GM18951 (cell line): Measurements from ENCODE around the gene RTBDN.
"Not testable (repeated sequence)": the region's sequence is repeated elsewhere in the genome, so short reads cannot be mapped to it uniquely, and the experiment has no call there.

ENCODE experiments used
- POLR2A ChIP-seq: IDR thresholded peaks from 4 replicates; pipeline ENCODE4 v1.6.1; 2011; ENCODE audit warnings: mild to moderate bottlenecking; ENCODE audit not compliant: insufficient read length, insufficient read depth; ENCODE audit errors: extremely low read depth
- in situ Hi-C: fragments of 300-500 bp; cut with MboI; formaldehyde crosslinking; loops from one replicate; pipeline ENCODE4 v1.12.0; 2022; ENCODE audit warnings: low sequenced_read_pairs, mixed read lengths, inconsistent platforms; ENCODE audit not compliant: unreplicated experiment

Gene RTBDN

DNA sequence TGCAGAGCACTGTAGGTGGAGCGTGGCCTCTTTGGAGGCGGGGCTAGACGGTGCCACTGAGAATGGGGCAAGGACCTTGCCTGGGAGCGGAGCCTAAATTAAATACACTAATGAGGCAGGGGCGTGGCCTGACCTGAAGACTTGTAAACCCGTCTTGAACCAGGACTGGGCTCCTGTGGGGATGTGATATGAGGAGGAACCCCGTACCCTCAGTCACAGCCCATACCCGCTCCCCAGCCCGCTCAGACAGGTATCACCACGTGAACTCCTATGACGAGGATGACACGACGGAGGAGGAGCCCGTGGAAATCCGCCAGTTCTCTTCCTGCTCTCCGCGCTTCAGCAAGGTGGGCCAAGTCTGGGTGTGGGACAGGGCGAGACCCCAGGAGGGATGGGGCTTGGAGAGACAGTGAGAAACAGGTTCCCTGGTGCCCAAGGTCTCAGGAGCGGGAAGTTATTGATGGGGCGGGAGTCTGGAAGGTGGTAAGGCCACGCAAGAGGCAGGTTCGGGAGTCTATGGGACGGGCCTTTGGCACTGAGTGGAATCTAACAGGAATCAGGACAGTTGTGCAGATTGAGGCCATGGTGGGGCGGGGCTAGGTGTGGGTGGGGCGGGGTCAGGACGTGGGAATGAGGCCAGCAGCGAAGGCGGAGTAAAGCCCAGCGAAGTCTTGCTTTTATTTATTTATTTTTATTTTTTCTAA, 32.2 kb upstream of the RTBDN start:
- no peak for TF ChIP-seq POLR2A
- in situ Hi-C loops: no loop called here

DNA sequence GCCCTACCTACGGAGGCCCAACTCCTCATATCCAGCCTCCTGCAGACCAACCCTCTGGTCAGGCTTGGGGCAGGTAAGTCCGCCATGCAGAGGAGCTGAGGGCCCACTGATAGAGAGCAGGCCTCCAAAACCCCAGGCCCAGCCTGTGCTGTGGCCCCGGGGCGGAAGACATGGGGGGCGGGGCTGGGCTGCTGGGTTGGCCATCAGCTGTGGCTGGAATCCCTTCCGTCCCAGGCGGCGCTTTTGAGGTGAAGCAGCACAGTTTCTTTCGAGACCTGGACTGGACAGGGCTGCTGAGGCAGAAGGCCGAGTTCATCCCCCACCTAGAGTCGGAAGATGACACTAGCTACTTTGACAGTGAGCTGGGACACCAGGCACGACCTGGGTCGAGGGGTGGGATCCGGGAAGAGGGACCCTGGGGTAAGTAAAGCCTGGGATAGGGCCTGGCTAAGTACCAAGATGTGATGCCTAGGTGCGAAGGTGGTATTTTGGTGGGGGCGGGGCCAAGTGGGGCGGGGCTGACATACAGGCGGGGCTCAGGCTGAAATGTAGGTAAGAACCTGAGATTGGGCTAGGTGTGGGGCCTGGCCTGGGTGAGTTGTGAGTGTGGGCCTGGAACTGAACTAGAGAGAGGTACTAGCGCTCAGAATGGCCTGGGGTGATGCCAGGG, 31.5 kb upstream of the RTBDN start:
- in situ Hi-C loops: no loop called here

DNA sequence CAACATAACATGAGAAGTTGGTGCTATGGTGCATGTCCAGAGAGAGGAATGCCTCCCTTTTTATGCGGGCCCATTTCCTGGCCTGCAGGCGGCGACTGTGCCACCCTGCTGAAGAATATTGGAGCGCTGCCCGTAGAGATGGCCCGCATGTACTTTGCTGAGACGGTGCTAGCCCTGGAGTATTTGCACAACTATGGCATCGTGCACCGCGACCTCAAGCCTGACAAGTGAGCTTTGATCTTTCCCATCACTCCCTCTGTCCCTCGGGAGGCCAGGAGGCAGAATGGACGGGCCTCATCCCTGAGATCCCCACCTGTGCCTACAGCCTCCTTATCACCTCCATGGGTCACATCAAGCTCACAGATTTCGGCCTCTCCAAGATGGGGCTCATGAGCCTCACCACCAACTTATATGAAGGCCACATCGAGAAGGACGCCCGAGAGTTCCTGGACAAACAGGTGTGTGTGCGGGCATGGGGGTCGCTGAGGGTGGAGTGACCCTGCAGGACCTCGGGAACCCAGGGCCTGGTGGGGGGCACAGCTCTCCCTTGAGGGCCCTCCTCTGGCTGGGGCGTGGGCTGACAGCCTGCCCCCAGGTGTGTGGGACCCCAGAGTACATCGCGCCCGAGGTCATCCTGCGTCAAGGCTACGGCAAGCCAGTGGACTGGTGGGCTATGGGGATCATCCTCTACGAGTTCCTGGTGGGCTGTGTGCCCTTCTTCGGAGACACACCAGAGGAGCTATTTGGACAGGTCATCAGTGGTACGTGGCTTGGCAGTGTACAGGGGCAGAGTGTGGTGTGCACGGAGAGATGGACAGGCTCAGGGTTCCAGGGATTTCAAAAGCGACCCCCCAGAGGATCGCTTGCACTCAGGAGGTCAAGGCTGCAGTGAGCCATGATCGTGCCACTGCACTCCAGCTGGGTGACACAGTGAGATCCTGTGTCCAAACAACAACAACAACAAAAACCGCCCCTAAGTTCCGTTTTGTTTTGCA, 30.6 kb upstream of the RTBDN start:
- in situ Hi-C loops: no loop called here
- no peak for TF ChIP-seq POLR2A

More for the DNA sequence above, 31.5 kb upstream of the RTBDN start:
- no peak for TF ChIP-seq POLR2A

DNA sequence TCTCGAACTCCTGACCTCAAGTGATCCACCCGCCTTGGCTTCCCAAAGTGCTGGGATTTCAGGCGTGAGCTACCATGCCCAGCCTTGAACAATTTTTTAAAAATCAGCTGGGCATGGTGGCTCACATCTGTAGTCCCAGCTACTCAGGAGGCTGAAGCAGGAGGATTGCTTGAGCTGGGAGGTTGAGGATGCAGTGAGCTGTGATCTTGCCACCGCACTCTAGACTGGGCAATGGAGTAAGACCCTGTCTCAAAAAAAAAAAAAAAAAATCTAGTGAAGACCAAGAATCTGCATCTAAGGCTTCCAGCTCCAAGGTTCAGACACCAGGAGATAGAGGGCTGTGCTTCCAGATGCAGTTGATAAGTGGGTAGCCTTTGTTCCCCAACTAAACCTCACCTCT, 29.8 kb upstream of the RTBDN start:
- in situ Hi-C loops: no loop called here
- TF ChIP-seq POLR2A: no peak

DNA sequence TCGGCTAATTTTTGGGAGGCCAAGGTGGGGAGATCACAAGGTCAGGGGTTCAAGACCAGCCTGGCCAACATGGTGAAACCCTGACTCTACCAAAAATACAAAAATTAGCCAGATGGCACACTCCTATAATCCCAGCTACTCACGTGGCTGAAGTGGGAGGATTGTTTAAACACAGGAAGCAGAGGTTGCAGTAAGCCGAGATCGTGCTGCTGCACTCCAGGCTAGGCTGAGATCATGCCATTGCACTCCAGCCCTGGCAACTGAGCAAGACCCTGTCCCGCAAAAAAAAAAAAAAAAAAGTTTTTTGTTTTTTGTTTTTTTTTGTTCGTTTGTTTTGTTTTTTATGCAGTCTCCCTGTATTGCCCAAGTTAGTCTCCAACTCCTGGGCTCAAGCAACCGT, 25.2 kb upstream of the RTBDN start:
- no peak for TF ChIP-seq POLR2A
- in situ Hi-C loops: no loop called here

DNA sequence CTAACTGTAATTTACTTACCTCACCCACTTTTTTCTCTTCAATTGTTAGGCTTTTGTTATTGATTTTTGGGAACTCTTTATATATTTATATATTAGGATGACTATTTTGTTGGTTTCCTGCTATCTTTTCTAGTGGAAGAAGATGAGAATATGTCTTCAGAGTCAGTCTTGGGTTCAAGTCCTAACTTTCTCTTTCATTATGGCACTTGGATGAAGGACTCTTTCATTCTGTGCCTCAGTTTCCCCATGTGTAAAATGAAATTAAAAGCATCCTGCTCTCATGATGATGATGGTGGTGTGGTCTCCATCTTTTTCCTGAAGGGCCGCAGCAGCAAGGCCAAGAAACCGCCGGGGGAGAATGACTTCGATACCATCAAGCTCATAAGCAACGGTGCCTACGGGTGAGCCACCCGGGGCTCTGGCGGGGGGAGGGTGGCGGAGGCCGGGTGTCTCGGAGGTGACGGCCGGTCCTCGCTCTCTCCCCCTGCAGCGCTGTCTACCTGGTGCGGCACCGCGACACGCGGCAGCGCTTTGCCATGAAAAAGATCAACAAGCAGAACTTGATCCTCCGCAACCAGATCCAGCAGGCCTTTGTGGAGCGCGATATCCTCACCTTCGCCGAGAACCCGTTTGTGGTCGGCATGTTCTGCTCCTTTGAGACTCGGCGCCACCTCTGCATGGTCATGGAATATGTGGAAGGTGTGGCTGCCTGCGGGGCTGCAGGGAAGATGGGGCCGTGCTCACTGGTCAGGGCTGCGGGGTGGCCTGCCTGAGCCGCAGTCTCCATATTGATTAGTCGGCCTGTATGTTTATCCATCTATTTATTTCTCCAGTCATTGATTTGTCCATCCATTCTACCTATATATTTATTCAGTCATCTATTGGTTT, 23.9 kb upstream of the RTBDN start:
- in situ Hi-C loops: no loop called here
- no peak for TF ChIP-seq POLR2A

DNA sequence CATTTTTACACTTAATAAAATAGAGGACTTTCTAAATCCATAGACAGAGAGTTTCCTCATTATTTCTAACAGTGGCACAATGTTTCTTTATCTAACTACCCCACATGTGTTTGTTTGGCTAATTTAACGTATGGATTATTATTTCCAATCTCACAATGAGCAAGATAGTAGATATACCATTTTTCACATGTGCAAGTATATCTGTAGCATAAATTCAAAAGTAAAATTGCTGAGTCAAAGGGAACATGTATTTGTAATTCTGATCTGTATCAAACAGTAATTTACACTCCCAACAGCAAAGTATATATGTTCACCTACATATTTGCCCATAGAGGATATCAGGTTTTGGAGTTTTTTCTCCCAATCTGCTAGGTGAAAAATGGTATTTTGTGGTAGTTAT, 22.3 kb upstream of the RTBDN start:
- in situ Hi-C loops: no loop called here
- TF ChIP-seq POLR2A: no peak

DNA sequence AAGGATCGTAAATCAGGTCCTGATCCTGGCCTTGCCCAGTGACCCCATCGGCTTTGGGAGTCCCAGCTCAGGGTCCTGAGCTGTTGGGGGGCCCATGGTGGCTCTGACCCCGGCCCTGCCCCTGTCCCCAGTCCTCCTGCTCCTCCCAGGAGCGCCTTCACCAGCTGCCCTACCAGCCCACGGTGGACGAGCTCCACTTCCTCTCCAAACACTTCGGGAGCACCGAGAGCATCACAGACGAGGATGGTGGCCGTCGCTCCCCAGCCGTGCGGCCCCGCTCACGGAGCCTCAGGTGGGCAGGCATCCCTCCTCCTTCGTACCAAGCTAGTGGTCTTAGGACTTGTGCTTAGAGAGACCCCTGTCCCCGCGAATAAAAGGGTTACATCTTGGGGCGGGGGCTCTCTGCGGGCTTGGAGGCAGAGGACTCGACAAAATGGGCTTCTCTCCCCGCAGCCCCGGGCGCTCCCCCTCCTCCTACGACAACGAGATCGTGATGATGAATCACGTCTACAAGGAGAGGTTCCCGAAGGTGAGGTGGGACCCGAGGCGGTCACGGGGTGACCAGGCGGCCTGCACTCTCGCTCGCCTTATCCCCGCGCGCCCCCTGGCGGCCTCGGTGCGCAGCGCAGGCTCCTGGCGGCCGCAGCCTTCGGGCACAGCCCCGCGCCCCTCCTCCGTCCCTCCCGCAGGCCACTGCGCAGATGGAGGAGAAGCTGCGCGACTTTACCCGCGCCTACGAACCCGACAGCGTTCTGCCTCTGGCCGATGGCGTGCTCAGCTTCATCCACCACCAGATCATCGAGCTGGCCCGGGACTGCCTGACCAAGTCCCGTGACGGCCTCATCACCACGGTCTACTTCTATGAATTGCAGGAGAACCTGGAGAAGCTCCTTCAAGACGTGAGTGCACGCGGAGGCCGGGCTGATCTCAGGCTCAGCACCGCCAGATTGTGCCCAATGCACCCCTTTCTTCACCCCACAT, 13.1 kb upstream of the RTBDN start:
- in situ Hi-C loops: no loop called here
- TF ChIP-seq POLR2A: no peak

DNA sequence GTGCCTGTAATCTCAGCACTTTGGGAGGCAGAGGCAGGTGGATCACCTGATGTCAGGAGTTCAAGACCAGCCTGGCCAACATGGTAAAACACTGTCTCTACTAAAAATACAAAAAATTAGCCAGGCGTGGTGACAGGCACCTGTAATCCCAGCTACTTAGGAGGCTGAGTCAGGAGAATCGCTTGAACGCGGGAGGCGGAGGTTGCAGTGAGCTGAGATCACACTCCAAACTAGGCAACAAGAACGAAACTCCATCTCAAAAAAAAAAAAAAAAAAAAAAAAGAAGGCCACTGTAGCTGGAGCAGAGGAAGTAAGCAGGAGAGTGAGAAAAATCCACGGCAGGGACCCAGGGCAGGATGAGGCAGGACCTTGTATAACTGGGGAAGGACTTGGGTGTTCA, 12.2 kb upstream of the RTBDN start:
- in situ Hi-C loops: not testable (repeated sequence)

DNA sequence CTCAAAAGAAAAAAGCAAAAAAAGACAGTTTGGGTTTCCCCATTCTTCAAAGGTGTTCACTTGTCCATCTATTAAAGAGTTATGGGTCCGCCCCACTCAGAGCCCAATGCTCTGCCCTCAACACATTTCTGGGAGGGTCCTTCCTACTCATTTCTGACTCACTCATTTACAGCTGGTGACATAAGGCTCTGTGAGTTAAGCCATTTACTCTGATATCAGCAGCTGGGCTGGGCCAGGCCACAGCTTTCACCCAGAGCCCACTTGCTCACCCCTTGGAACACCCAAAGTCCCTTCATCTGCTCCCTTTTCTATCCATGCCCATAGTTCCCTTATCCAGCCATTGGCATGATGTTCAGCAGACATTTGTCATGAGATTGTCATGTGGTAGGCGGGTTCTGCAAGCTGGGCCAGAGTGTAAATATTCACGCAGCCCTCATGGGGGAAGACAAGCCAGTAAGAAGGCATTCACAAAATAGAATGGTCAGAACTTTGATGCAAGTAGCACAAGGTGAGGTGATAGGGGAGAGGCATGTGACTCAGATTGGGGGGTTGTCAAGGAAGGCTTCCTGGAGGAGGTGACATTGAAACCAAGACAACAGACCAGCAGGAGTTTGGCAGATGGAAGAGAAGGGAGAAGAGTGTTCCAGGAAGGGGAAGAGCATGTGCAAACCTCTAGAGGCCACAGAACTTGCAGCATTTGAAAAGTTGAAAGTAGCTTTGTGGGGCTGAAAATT, 9.8 kb upstream of the RTBDN start:
- in situ Hi-C loops: no loop called here
- TF ChIP-seq POLR2A: no peak

DNA sequence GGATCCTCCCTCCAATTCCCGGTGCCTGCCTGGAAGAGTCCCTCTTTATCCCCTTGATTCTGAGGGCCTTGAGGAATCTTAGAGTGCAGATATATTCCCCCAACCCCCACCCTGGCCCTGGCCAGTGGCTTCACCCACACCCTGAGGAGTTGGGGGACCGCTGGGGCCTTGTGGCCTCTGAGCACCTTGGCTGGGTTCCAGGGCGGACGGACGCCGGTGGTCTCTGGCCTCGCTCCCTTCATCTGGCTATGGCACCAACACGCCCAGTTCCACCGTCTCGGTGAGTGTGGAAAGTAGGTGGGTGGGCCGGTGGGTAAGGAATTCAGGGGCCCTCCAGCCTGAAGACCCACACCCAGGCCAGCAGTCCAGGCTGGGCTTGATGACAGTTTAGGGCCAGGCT, 8.9 kb upstream of the RTBDN start:
- in situ Hi-C loops: no loop called here
- TF ChIP-seq POLR2A: no peak

DNA sequence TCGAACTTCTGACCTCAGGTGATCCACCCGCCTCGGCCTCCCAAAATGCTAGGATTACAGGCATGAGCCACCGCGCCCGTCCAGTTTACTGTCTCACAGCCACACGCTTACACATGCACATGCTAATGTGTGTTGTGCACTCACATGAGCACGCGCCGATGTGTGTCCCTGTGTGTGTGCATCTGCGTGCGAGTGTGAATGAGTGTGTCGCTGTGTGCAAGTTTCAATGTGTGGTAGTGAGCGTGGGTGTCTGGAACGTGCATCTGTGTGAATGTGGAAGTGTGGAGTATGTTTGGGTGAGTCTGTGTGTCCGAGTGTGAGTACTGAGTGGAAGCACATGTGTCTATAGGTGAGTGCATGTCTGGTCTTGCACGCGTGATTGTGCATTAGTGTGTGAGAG, 8.1 kb upstream of the RTBDN start:
- TF ChIP-seq POLR2A: no peak
- in situ Hi-C loops: no loop called here
